H54 (cell line): ENCODE data around the gene SPDEF.

Experiments used
- DNase-seq: peaks from one replicate; pipeline ENCODE4 v3.0.0; 2011; ENCODE audit warnings: low spot score, mixed read lengths; ENCODE audit not compliant: insufficient read length
- FAIRE-seq: peaks from 3 replicates; lab custom pipeline; 2011; peaks lifted over from hg19 to GRCh38; lab: Jason Lieb, UNC
- POLR2A ChIP-seq: IDR thresholded peaks from 2 replicates; pipeline ENCODE4 v1.6.1; 2011; ENCODE audit warnings: low read depth, mild to moderate bottlenecking, low read length

Gene SPDEF

DNA sequence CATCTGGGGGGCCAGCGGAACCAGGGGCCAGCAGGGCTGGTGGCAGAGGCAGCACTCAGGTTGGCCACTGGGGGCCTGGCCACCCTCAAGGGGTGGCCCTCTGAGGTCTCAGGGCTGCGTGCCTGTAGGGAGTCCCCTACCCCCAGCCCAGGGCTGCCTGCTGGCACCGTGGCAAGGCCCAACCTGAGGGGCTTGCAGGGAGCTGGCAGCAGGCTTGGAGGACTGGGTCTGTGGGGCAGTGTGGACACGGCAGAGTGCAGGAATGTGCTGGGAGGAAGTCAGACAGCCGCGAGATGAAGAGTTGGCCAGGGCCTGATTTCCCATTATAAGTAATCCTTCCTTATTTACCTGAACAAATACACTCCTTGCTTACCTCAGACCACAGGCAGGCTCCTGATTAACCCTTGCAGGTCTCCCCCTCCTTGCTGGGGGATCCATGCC lies at the start of gene SPDEF:
TSS of gene SPDEF (minus strand) at position 299 of the 441 bp plus-strand sequence. CDS start 11,874 bp downstream, outside the sequence.
- FAIRE-seq (no peak), DNase-seq (no peak)
- TF ChIP-seq POLR2A = no peak

DNA sequence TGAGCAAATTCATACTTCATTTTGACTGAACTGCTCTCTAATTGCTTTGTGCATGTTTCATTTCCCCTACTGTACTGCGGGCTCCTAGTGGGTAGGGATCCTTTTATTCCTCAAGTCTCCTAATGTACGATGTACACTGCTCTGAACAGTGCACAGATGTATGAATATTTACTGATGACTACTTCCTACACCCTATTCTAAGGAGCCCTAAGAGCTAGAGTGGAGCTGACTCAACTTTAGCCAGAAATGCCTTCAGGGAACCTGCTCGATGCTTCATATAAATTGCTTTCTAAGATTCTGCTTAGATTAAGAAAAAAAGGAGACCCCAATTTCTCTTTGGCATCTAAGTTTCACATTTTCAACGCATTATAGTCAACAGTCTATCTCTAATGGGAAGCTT lies 47.6 kb upstream of the SPDEF start:
- TF ChIP-seq POLR2A = no peak
- DNase-seq = no peak
- FAIRE-seq = no peak

DNA sequence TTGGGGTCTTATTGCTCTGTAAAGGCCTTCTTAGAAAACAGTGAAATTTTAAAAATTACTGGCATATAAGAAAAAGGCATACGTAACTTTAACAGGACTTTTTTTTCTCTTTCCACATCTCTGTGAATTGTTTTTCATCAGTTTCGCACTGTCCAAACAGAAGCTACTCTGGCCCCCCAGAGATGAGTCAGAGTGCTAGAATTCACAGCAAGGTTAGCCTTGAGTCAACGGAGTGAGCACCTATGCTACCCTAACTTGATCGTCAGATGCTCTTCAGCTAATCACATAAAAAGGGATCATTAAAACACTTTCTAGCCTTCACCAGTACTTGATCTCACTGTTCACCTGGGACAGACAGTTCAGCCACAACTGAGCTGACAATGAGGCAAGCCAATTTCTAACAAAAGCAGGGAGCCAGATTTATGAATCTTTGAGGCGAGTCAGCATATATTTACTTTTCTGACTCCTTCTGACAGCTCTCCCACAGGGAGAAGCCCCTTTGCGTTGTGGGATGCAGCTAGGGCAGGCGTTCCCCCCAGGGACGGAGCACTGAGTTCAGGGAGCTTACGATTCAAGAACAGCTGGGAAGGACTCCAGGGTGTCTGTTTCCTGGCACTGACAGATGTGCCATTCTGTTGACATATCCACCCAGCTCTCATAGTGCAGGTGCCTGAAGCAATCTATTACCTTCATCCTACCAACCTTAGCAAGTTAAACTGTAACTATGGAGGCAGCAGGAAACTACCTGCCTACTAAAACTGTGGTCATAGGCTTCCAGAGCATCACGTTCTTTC lies 46.4 kb upstream of the SPDEF start:
- FAIRE-seq (no peak), DNase-seq (no peak)
- no peak for TF ChIP-seq POLR2A

DNA sequence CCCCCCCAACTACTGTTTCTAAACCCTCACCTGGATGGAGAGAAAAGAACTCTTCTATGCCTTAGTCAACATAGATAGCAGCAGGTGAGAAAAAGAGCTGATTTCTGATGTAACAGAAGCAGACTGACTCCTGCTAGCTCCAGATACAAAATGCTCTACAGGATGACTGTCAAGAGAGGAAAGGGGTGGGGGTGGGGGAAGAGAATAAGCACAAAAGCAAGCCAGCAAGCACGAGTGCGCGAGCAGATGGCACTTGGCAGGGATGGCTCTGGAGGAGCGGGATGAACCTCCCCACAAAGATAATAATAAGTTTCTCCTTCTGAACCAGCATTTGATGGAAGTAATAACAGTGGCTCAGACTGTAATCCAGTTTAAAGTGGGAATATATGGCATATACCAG lies 45.6 kb upstream of the SPDEF start:
- DNase-seq (no peak), FAIRE-seq (no peak)
- no peak for TF ChIP-seq POLR2A

DNA sequence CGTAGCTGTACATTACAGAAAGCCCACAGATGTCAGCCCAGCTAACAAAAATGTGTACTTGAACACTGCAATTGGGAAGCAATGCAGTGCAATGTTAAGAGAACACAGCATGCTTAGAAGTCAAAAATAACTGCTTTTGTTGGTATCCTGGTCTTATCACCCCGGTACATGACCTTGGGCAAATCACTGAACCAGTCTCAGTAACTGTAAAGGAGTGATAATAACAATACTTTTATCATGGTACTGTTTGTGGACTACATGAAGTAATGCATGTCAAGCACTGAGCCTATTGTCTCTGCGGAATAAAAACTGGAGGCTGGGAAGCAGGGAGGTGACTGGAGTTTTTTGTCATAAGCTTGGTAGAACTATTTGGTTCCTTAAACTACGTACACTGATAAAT lies 44.7 kb upstream of the SPDEF start:
- FAIRE-seq (no peak), DNase-seq (no peak)
- no peak for TF ChIP-seq POLR2A

DNA sequence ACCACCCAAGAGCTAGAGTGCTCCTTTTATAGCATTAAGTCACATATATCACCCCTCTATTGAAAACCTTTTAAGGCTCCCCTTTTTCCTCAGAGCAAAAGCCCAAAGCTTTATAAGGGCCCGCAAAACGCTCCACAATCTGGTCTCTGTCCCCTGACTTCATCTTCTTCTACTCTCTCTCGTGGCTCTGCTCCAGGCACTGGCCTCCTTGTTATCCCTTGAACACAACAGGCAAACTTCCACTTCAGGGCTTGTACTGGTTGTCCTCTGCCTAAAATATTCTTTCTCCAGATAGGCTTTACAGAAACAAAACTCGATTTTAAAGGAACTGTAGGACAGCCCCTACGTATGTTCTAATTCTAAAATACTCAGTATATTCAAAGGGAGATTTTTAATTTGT lies 44.0 kb upstream of the SPDEF start:
- no peak for FAIRE-seq
- no peak for TF ChIP-seq POLR2A
- no peak for DNase-seq

DNA sequence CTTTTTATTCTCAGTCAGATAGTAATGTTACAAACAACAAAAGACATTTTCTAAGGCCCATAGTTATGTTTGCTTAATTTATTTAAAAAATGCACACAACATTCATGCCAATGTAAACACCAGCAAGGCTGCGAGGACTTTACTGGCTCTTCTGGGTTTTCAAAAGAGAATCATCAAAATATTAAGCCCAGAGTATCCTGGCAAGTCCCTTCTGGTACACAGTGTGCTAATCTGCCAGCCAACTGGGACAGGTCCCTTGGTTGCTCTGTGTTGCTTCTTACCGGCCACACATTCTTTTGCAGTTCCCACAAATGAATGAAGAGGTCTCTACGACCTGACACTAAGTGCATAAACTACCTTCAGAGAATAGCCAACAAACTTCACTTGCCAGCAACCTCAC lies 42.6 kb upstream of the SPDEF start:
- no peak for FAIRE-seq
- TF ChIP-seq POLR2A = no peak

DNA sequence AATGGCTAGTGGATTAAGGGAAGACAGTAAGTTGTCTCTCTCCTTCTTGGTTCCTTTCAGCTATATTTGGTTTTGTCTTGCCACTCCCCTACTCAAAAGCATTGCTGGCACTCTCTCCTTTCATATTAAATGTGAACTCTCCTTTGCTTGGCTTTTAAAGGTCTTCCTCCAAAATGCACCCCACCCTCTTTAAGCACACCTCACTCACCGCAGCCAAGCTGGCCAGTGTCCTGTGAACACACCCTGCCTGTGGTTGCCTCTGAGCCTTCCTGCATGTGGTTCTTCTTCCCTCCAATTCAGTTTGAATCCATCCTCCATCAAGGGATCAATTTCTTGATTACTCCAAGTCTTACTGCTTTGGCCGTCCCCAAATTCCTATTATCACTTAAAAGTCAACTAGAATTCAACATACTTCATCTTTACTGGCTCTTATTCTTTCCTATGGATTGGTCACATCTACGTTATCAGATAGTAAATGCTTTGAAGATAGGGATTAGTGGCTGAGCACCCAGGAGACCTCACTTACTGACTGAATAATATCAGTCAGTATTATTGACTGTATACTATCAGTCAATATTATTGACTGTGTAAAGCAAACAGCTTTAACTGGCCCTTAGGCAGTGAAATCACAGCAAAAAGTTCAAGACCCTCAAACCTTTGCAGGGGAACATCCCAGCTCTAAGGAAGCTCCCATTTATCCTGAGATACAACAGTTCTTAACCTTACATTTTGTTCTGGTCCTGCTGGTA lies 41.6 kb upstream of the SPDEF start:
- FAIRE-seq = no peak
- DNase-seq = no peak
- TF ChIP-seq POLR2A = no peak

More for the DNA sequence above, 42.6 kb upstream of the SPDEF start:
- no peak for DNase-seq

DNA sequence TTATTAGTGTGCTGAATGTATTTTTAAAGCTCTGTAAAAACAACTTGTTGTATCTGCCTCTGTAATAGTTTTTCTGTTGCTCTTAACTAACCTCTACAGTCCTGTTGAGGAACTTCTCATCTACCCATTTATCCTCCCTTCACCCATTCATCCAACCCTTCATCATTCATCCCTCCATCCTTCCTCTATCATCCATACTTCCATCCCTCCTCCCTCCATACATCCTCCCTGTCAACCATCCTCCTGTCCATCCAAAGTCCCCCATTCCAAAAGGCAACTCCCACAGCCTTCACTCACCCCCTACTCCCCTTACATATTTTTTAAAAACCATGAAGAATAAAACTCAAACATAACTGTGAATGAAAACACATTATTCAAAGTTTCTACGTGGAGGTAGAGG lies 40.7 kb upstream of the SPDEF start:
- FAIRE-seq (no peak), DNase-seq (no peak)
- TF ChIP-seq POLR2A = no peak

DNA sequence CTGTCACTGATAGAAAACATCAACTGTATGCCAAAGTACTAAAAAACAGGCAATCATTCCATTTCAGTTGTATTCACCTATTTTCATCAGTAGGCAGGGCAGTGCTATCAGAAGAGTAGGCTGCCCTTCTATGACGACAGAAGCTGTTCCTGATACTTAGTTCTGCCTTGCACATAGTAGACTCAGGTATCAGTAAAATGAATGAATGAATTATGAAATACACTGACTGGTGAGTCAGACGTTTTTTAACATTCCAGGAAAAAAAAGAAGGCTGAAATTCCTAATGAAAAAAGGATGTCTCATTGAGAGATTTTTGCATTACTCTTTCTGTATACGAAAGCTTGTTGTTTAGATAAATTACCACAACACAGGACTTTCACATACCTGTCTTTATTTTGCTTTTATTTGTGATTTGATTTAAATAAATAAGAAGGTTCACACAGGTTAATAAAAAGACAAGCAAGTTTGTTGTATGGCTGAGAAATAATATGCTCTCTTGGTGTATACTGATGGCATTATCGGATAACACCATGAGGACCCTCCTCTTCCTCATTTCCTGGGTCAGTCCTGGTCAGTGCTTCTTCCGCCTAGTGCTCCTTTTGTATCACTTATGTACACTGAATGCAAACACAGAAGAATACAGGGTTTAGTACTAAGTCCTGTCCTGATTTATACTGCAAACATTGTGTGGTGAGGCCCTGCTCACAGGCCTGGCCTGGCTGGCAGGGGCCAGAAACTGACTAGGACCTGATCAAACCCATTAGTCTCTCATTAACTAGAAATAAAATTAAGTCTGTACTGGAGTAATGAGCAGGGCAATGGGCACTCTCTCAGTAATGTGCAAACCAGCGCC lies 39.4 kb upstream of the SPDEF start:
- FAIRE-seq (no peak), DNase-seq (no peak)
- no peak for TF ChIP-seq POLR2A

DNA sequence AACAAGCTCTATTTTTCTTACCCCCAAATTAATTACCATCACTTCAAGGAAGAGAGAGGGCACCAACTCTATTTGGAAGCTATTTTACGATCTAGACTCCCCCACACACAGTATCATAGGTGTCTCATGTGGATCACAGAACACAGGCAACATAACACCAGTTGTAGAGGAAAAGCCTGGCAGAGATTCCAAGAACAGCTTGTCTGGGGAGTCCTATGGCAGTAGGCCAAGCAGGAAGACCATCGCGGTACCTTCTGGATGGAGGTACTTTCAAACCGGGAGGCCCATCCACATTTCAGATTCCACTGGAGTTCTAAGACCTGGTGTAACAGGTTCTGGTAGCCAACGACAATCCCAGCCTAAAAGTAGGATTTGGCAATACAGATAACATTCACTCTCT lies 37.6 kb upstream of the SPDEF start:
- no peak for TF ChIP-seq POLR2A
- FAIRE-seq = no peak
- no peak for DNase-seq

DNA sequence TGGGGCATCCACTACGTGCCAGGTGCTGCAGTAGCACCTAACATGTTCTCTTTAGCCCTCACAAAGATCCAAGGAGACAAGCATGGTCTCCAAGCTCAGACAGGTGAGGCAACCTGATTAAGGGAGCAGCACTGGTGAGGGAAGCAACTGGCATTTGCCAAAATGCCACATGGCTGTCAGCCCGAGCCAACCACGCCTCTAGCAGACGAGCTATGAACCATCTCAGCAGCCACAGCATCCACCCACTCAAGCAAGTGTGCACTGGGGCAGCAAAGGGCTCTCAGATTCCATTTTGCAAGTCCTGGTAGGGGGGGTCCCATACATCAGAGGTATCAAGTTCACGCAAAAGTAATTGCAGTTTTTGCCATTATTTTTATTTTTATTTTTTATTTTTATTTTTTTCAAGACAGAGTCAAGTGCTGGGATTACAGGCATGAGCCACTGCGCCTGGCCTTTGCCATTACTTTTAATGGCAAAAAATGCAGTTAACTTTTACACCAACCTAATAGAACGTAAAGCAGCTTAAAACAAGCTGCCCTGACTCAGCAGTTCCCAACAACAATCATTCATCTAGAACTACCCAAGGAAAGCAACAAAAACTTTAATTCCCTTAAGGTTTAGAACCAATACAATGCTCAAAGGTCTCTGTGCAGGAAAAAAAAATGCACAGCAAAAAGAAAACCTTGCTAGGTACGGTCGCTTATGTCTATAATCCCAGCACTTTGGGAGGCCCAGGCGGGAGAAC lies 36.3 kb upstream of the SPDEF start:
- no peak for FAIRE-seq
- no peak for TF ChIP-seq POLR2A
- DNase-seq = no peak

DNA sequence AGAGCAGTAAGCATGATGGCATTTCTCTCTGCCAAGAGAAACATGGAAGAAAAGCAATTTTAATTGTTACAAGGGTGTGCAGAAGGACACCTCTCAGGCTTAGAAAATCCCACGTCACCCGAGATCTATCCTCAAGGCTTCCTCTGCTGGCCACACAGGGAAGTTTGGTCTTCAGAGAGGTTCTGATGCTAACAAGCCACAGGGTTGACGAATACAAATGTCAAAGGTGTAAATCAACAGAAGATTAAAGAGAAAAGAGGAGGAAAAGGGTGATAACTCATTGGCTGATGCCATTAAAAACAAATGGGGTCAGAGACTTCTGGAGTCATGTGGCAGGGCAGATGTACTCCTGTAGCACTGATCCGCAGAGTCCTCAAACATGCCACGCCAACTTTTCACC lies 33.6 kb upstream of the SPDEF start:
- FAIRE-seq (no peak), DNase-seq (no peak)
- TF ChIP-seq POLR2A = no peak

DNA sequence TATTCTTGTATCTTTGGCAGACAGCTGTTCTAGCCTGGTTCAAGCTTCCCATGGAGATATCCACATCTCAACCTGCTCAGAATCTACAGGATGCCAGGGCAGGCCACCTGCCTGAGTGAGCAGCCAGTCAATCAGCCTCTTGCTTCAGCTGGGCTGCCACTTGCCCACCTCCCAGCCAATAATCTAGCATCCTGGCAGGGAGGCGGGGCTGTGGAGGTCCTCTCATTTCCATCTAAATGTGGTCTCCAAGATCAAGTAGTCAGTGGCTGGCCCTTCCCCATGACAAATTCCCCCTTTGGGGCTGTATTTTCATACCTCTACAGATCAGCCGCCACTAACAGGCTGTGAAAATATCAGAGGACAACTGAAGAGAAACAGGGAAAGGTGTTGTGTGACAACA lies 33.0 kb upstream of the SPDEF start:
- no peak for FAIRE-seq
- TF ChIP-seq POLR2A = no peak
- DNase-seq = no peak
